Immature natural killer cell (primary cell): ENCODE measurements around the gene KCNN1. TPM values are rescaled to one million over a fixed set of nuclear protein-coding genes. Genes with fewer than 3 reads are reported as not detected.
"Not testable (repeated sequence)": the region's sequence is repeated elsewhere in the genome, so short reads cannot be mapped to it uniquely, and the experiment has no call there.

Experiments used
- DNase-seq, 3 donors: peaks; one replicate each; pipeline ENCODE4 v3.0.0; 2022; ENCODE audit warnings: mixed read lengths in 1 of 3
- H3K27ac Mint-ChIP-seq, 6 donors: one replicate each; pipeline ENCODE4 v1.8.0; 2020; ENCODE audit warnings: mixed read lengths in 6 of 6, mild to moderate bottlenecking in 5 of 6, inconsistent platforms in 4 of 6, moderate library complexity in 3 of 6
- H3K27me3 Mint-ChIP-seq, 3 donors: one replicate each; pipeline ENCODE4 v1.8.0; 2020 to 2021; ENCODE audit warnings: low read depth in 3 of 3, mild to moderate bottlenecking in 3 of 3, mixed read lengths in 3 of 3, moderate library complexity in 3 of 3, inconsistent platforms in 1 of 3
- H3K36me3 Mint-ChIP-seq, 3 donors: one replicate each; pipeline ENCODE4 v1.8.0; 2020; ENCODE audit warnings: mixed read lengths in 3 of 3, inconsistent platforms in 2 of 3, mild to moderate bottlenecking in 2 of 3
- H3K4me1 Mint-ChIP-seq, 2 donors: one replicate each; pipeline ENCODE4 v1.8.0; 2020; ENCODE audit warnings: inconsistent platforms in 2 of 2, mild to moderate bottlenecking in 2 of 2, mixed read lengths in 2 of 2, moderate library complexity in 1 of 2
- H3K4me3 Mint-ChIP-seq, 5 donors: one replicate each; pipeline ENCODE4 v1.8.0; 2020; ENCODE audit warnings: mild to moderate bottlenecking in 5 of 5, mixed read lengths in 5 of 5, inconsistent platforms in 3 of 5, moderate library complexity in 3 of 5
- H3K9me3 Mint-ChIP-seq, 6 donors: one replicate each; pipeline ENCODE4 v1.8.0; 2020; ENCODE audit warnings: mild to moderate bottlenecking in 6 of 6, mixed read lengths in 6 of 6, inconsistent platforms in 4 of 6, moderate library complexity in 3 of 6
- polyA plus RNA-seq, 3 donors: library from polyadenylated mRNA; unstranded; fragments of 300-500 nt; fragmentation: Illumina TruSeq; gene quantifications; one replicate each; pipeline ENCODE4 v1.2.3, GENCODE V29; 2021

KCNN1 gene
- polyA plus RNA-seq = not detected

DNA sequence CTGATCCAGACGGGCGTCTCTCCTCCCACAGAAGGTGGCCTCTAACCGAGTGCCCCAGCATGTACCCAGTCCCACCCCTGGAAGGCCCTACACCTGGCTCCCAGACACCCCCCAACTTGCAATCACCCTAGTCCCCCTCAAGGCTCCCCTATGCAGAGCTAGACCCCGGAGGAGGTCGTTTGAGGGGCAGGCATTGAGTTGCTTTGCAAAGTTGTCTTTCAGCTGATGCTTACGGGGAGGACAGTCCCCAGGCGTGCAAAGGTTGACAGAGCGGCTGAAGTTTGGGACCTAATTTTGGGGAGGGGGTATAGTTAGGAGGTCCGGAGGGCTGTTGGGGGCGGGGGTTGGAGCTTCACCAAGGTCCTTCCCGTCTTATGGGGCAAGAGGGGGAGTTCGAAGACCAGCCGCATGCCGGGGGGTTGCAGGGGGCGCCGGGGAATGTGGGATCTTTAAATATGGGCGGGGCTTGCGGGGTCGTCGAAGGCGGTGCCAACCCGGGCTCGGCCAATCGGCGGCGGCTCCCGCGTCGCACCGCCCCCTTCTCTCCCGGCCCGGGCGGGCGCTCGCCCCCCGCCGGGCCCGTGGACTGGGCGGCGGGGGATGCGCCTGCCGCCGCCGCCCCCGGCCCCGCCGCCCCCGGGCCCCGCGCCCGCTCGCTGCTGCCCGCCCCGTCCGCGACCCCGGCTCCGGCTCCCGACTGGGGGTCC, at the start of gene KCNN1:
TSS of gene KCNN1 (plus strand) at position 558 of the 707 bp plus-strand sequence. CDS start 6,782 bp downstream, outside the sequence.
- no peak for DNase-seq
- Mint-ChIP-seq H3K4me1 (peaks cover 0 to 4% of the 10 kb centered on the region in 2 donors), H3K9me3 (no peaks in the 10 kb centered on the region), H3K27ac (no peak within 1 kb of the TSS), H3K4me3 (peak within 1 kb of the TSS in 3 of 5 donors; percentile 59 to 72 (median 65)), H3K36me3 (no peaks in the 10 kb centered on the region), H3K27me3 (peaks cover 6 to 13% (median 6%) of the 10 kb centered on the region in 3 donors)

DNA sequence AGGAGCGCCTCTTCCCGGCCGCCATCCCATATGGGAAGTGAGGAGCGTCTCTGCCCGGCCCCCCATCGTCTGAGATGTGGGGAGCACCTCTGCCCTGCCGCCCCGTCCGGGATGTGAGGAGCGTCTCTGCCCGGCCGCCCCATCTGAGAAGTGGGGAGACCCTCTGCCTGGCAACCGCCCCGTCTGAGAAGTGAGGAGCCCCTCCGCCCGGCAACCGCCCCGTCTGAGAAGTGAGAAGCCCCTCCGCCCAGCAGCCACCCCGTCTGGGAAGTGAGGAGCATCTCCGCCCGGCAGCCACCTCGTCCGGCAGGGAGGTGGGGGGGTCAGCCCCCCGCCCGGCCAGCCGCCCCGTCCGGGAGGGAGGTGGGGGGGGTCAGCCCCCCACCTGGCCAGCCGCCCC, 48.8 kb upstream of the KCNN1 start:
- peaks cover 5 to 12% (median 7%) of the 10 kb centered on the region in 3 donors for H3K27me3 Mint-ChIP-seq
- not testable (repeated sequence) for H3K9me3 Mint-ChIP-seq, H3K27ac Mint-ChIP-seq, DNase-seq, H3K4me3 Mint-ChIP-seq, H3K36me3 Mint-ChIP-seq, H3K4me1 Mint-ChIP-seq

DNA sequence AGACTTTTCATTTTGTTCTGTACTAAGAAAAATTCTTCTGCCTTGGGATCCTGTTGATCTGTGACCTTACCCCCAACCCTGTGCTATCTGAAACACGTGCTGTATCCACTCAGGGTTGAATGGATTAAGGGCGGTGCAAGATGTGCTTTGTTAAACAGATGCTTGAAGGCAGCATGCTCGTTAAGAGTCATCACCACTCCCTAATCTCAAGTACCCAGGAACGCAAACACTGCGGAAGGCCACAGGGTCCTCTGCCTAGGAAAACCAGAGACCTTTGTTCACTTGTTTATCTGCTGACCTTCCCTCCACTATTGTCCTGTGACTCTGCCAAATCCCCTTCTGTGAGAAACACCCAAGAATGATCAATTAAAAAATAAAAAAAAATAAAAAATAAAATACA, 47.8 kb upstream of the KCNN1 start:
- not testable (repeated sequence) for H3K9me3 Mint-ChIP-seq, H3K36me3 Mint-ChIP-seq, H3K27ac Mint-ChIP-seq, DNase-seq, H3K4me1 Mint-ChIP-seq, H3K4me3 Mint-ChIP-seq
- peaks cover 4 to 12% (median 5%) of the 10 kb centered on the region in 3 donors for H3K27me3 Mint-ChIP-seq

GRCh38 chr19:17920527-17920926, 46.4 kb upstream of the KCNN1 start:
- Mint-ChIP-seq H3K36me3 (no peaks in the 10 kb centered on the region), H3K4me1 (no peaks in the 10 kb centered on the region), H3K9me3 (peaks cover 0 to 2% (median 0%) of the 10 kb centered on the region in 6 donors), H3K27ac (no peak overlapping the region), H3K27me3 (peaks cover 4 to 12% (median 5%) of the 10 kb centered on the region in 3 donors), H3K4me3 (no peak overlapping the region)
- no peak for DNase-seq

GRCh38 chr19:17922138-17922537, 44.8 kb upstream of the KCNN1 start:
- Mint-ChIP-seq H3K4me3 (no peak overlapping the region), H3K9me3 (no peaks in the 10 kb centered on the region), H3K27ac (no peak overlapping the region)

DNA sequence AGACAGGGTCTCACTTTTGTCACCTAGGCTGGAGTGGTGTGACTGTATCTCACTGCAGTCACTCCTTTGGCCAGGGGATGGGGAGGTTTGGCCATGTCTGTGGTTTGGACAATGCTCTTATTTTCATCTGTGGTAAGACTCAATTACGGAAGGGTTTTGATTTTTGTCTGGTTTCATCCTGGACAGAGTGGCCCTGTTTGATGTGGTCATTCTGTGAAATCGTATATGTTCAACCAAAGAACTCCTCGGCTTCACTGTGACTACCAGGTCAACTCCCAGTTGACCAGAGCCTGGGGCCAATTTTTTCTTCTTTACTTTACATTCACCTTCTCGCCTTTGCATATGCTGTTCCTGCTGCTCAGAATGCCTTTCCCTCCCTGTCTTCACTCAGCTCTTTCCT, 40.9 kb upstream of the KCNN1 start:
- Mint-ChIP-seq H3K4me1 (no peaks in the 10 kb centered on the region), H3K4me3 (no peak overlapping the region), H3K36me3 (no peaks in the 10 kb centered on the region), H3K9me3 (no peaks in the 10 kb centered on the region), H3K27ac (no peak overlapping the region), H3K27me3 (peaks cover 0 to 10% (median 2%) of the 10 kb centered on the region in 3 donors)
- DNase-seq = peak in 2 of 3 donors; percentile 28 to 31

More at GRCh38 chr19:17922138-17922537, 44.8 kb upstream of the KCNN1 start:
- Mint-ChIP-seq H3K4me1 (no peaks in the 10 kb centered on the region), H3K27me3 (peaks cover 4 to 10% (median 8%) of the 10 kb centered on the region in 3 donors), H3K36me3 (no peaks in the 10 kb centered on the region)
- DNase-seq = no peak

DNA sequence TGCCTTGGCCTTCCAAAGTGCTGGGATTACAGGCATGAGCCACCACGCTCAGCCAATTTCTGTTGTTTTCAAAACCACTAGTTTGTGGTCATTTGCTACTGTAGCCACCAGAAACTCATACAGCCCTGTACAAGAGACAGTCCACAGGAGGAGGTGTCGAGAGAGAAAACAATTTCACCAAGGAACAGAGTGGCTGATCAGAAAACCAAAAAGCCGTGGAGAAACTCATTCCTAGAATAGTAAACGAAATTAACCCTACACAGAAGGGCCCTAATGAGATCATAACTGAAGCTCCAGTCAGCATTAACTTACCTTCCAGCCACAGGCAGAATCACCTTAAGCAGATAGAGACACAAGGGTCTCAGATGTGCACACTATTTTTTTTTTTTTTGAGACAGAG, 37.9 kb upstream of the KCNN1 start:
- Mint-ChIP-seq H3K27ac (peak overlapping the region in 1 of 6 donors; percentile 43), H3K4me1 (peaks cover 18 to 20% of the 10 kb centered on the region in 2 donors), H3K9me3 (no peaks in the 10 kb centered on the region), H3K36me3 (no peaks in the 10 kb centered on the region), H3K4me3 (no peak overlapping the region), H3K27me3 (peaks cover 8 to 11% (median 10%) of the 10 kb centered on the region in 3 donors)
- no peak for DNase-seq

DNA sequence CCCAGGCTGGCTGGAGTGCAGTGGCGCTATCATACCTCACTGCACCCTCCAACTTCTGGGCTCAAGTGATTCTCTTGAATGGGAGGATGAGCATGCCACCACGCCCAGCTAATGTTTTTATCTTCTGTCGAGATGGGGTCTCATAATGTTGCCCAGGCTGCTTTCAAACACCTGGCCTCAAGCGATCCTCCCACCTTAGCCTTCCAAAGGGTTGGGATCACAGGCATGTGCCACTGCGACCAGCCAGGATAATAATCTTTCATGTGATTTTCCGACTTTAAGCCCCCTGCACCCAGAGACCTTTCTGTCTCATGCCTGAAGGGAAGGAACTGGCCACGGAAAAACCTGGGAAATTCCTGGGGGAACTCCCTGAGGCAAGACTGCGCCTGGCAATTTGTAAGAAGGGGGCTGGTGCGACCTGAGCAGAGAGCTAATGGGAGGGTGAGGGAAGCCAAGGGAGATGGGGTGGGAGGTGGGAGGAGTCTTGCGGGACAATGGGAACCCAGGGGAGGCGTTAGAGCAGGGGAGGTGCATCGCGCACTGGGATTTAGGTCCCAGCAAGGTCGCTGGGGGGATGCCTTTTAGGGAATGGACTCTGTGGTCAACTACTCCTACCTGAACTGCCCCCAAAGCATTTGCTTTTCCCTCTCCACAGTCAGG, 35.2 kb upstream of the KCNN1 start:
- Mint-ChIP-seq H3K4me3 (peak overlapping the region; percentile 74 to 85 (median 75)), H3K27me3 (peaks cover 6 to 9% (median 8%) of the 10 kb centered on the region in 3 donors), H3K36me3 (no peaks in the 10 kb centered on the region), H3K4me1 (peaks cover 20 to 21% of the 10 kb centered on the region in 2 donors), H3K9me3 (no peaks in the 10 kb centered on the region), H3K27ac (peak overlapping the region in 3 of 6 donors; percentile 62 to 74 (median 63))
- no peak for DNase-seq

- no peaks in the 10 kb centered on the region for H3K36me3 Mint-ChIP-seq
- H3K4me1 Mint-ChIP-seq = peaks cover 20 to 21% of the 10 kb centered on the region in 2 donors
- H3K27ac Mint-ChIP-seq = peak within 1 kb of the TSS; percentile 92 to 98 (median 96)
- H3K4me3 Mint-ChIP-seq = peak within 1 kb of the TSS; percentile 85 to 95 (median 90)
- no peaks in the 10 kb centered on the region for H3K9me3 Mint-ChIP-seq
- DNase-seq = peak; percentile 90 to 93 (median 93)
- H3K27me3 Mint-ChIP-seq = peaks cover 5 to 8% (median 8%) of the 10 kb centered on the region in 3 donors
Observed at GRCh38 chr19:17932485-17933338, 34.2 kb upstream of the KCNN1 start, which contains the start of gene CCDC124. Gene CCDC124, plus strand, starts transcription at chr19:17933015. Its CDS starts 3,406 bp downstream, at chr19:17936421.

DNA sequence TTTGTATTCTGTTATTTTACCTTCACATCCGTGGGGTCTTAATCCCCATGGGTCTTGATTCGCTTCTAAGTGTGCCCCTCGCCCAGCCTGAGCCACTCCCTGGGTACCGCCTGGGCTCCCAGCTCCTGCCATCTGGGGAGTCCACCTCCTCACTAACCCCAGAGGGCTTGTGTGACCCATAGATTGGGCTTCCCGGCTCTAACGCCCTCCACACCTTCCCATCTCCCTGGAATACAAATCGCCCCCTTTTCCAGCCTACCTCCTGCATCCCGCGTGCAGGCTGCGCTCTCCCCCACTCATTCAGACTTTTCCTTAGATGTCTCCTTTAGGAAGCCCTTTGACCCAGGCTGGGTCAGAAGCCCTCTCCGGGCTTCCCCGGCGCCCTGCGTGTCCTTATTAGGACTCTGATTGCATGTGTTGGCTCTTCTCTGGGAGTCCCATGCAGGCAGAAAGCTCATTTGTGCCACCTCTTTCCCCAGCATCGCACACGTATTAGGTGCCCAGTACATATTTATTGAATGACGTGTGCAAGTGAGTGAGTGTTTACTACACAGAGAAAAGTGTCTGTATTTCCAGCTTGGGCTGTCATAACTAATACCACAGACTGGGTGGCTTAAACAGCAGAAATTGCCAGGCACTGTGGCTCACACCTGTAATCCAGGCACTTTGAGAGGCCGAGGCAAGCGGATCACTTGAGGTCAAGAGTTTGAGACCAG, 33.3 kb upstream of the KCNN1 start:
- H3K4me3 Mint-ChIP-seq = peak overlapping the region; percentile 85 to 95 (median 90)
- no peak for DNase-seq
- H3K27me3 Mint-ChIP-seq = peaks cover 5 to 8% (median 8%) of the 10 kb centered on the region in 3 donors
- H3K4me1 Mint-ChIP-seq = peaks cover 20 to 21% of the 10 kb centered on the region in 2 donors
- H3K36me3 Mint-ChIP-seq = no peaks in the 10 kb centered on the region
- H3K9me3 Mint-ChIP-seq = no peaks in the 10 kb centered on the region
- H3K27ac Mint-ChIP-seq = peak overlapping the region; percentile 92 to 98 (median 96)

- peaks cover 5 to 8% (median 7%) of the 10 kb centered on the region in 3 donors for H3K27me3 Mint-ChIP-seq
- no peak overlapping the region for H3K4me3 Mint-ChIP-seq
- no peak for DNase-seq
- no peak overlapping the region for H3K27ac Mint-ChIP-seq
- peaks cover 20 to 21% of the 10 kb centered on the region in 2 donors for H3K4me1 Mint-ChIP-seq
- H3K36me3 Mint-ChIP-seq = peaks cover 0 to 3% (median 0%) of the 10 kb centered on the region in 3 donors
- H3K9me3 Mint-ChIP-seq = no peaks in the 10 kb centered on the region
Observed at GRCh38 chr19:17936379-17936778, 30.5 kb upstream of the KCNN1 start.

GRCh38 chr19:17937371-17937900, 29.5 kb upstream of the KCNN1 start:
- no peak overlapping the region for H3K27ac Mint-ChIP-seq
- peaks cover 5 to 6% (median 6%) of the 10 kb centered on the region in 3 donors for H3K27me3 Mint-ChIP-seq
- H3K4me1 Mint-ChIP-seq = peaks cover 11 to 14% of the 10 kb centered on the region in 2 donors
- no peak for DNase-seq
- H3K4me3 Mint-ChIP-seq = no peak overlapping the region
- peaks cover 0 to 3% (median 0%) of the 10 kb centered on the region in 3 donors for H3K36me3 Mint-ChIP-seq
- H3K9me3 Mint-ChIP-seq = no peaks in the 10 kb centered on the region
